ENCODE measurements around the gene DCHS2.

- TF ChIP-seq CTCF (IDR thresholded peaks at IDR 0.05): no peak
- TF ChIP-seq ZFX (IDR thresholded peaks at IDR 0.05; ENCODE audit: borderline replicate concordance): no peak
These were observed 186.9 kb downstream of the DCHS2 start for GRCh38 chr4:154304679-154305078.
